GM12878 (cell line): ENCODE measurements around the gene CALHM3. TPM values are rescaled to one million over a fixed set of nuclear protein-coding genes. Genes with fewer than 3 reads are reported as not detected.

Experiments used
- CHD2 ChIP-seq: IDR thresholded peaks from 2 replicates; pipeline ENCODE4 v1.6.1; 2011; ENCODE audit warnings: low read depth, low read length, improper control_type of control experiment, borderline replicate concordance
- CREM ChIP-seq: IDR thresholded peaks from 2 replicates; pipeline ENCODE4 v1.6.1; 2014; ENCODE audit warnings: antibody characterized with exemption, low read depth
- EED ChIP-seq: sonication (generic); IDR thresholded peaks from 2 replicates; pipeline ENCODE4 v1.6.1; 2016; ENCODE audit warnings: antibody characterized with exemption, low read depth
- EGR1 ChIP-seq, 2 experiments: IDR thresholded peaks; 1 replicate in 1 of 2; 2 replicates in 1 of 2; pipeline ENCODE4 v1.6.1; 2011 to 2012; ENCODE audit warnings: low read depth in 2 of 2, low read length in 2 of 2, borderline replicate concordance in 1 of 2, mild to moderate bottlenecking in 1 of 2, moderate library complexity in 1 of 2
- FOS ChIP-seq: IDR thresholded peaks from 3 replicates; pipeline ENCODE4 v1.6.1; 2011; ENCODE audit warnings: borderline replicate concordance; ENCODE audit not compliant: insufficient read length; ENCODE audit errors: extremely low read depth
- FOXK2 ChIP-seq: fragments of 450-650 bp; IDR thresholded peaks from 2 replicates; pipeline ENCODE4 v1.6.1; 2017; ENCODE audit warnings: mild to moderate bottlenecking, moderate library complexity
- GABPA ChIP-seq: IDR thresholded peaks from 2 replicates; pipeline ENCODE4 v1.6.1; 2014; ENCODE audit warnings: antibody characterized with exemption, low read depth, mild to moderate bottlenecking, inconsistent platforms
- MEF2A ChIP-seq: IDR thresholded peaks from 2 replicates; pipeline ENCODE4 v1.6.1; 2011; ENCODE audit warnings: low read depth, mild to moderate bottlenecking, low read length, moderate library complexity; ENCODE audit not compliant: insufficient read depth
- MTA3 ChIP-seq: IDR thresholded peaks from 2 replicates; pipeline ENCODE4 v1.6.1; 2012; ENCODE audit warnings: low read length, inconsistent platforms, borderline replicate concordance
- MXI1 ChIP-seq: fragments of 150-350 bp; IDR thresholded peaks from 2 replicates; pipeline ENCODE4 v1.6.1; 2011; ENCODE audit warnings: low read depth, mild to moderate bottlenecking, inconsistent platforms, low read length, improper control_type of control experiment
- NFIC ChIP-seq: IDR thresholded peaks from 2 replicates; pipeline ENCODE4 v1.6.1; 2012; ENCODE audit warnings: low read depth, mild to moderate bottlenecking, inconsistent platforms, low read length, moderate library complexity
- POLR2A ChIP-seq: IDR thresholded peaks from 2 replicates; pipeline ENCODE4 v1.6.1; 2011; ENCODE audit warnings: low read depth, mild to moderate bottlenecking, low read length
- POLR2AphosphoS5 ChIP-seq: IDR thresholded peaks from 2 replicates; pipeline ENCODE4 v1.6.1; 2011; ENCODE audit warnings: mild to moderate bottlenecking, low read length, inconsistent platforms
- SIN3A ChIP-seq: IDR thresholded peaks from 2 replicates; pipeline ENCODE4 v1.6.1; 2012; ENCODE audit warnings: low read depth, low read length, improper control_type of control experiment
- SP1 ChIP-seq: IDR thresholded peaks from one replicate; pipeline ENCODE4 v1.6.1; 2011; ENCODE audit warnings: low read depth, low read length
- SREBF1 ChIP-seq: IDR thresholded peaks from 2 replicates; pipeline ENCODE4 v1.6.1; 2012; ENCODE audit warnings: mild to moderate bottlenecking, low read length
- polyA plus RNA-seq, 11 experiments: library from polyadenylated mRNA; depleted of rRNA in 4 of 11; unstranded in 6 of 11; stranded (reverse) in 5 of 11; fragments of >200 nt; fragmentation: Nextera tagmentation in 4 of 11; fragmentation: Illumina TruSeq in 1 of 11; extraction: Ambion mirVana in 4 of 11; extraction: Trizol in 1 of 11; gene quantifications; 1 replicate in 1 of 11; 2 replicates in 10 of 11; pipeline versions ENCODE4 v1.2.1 to v1.2.3, GENCODE V29; 2011 to 2016; ENCODE audit warnings: inconsistent platforms in 2 of 11, missing spikeins in 2 of 11, low read depth in 1 of 11
- total RNA-seq, 4 experiments: library from RNA; depleted of rRNA in 3 of 4; stranded (reverse); fragments of >200 nt in 3 of 4; fragmentation: Illumina TruSeq in 1 of 4; extraction: Trizol in 1 of 4; gene quantifications; 2 replicates each; pipeline versions ENCODE4 v1.2.1 to v1.2.3, GENCODE V29; 2013 to 2021
- TF ChIP-seq, protein P1 (sequence below): fragments of 450-650 bp; IDR thresholded peaks from 2 replicates; pipeline ENCODE4 v1.6.1; 2017; ENCODE audit warnings: mild to moderate bottlenecking, moderate library complexity
- TF ChIP-seq, protein P2 (sequence below): fragments of 450-650 bp; IDR thresholded peaks from 2 replicates; pipeline ENCODE4 v1.6.1; 2017; ENCODE audit warnings: low read depth, mild to moderate bottlenecking, moderate library complexity
- TF ChIP-seq, protein P3 (sequence below): IDR thresholded peaks from 2 replicates; pipeline ENCODE4 v1.6.1; 2011; ENCODE audit warnings: borderline replicate concordance, low read depth, mild to moderate bottlenecking, moderate library complexity, low read length; ENCODE audit not compliant: insufficient read depth, poor library complexity, severe bottlenecking

The CALHM3 gene
- total and polyA plus RNA-seq, 10 of the 15 experiments (the other 5 are each of a cell fraction or from before 2014, with no cell fraction given), result 0.03 to 0.42 (median 0.11) TPM; not detected in 5

DNA sequence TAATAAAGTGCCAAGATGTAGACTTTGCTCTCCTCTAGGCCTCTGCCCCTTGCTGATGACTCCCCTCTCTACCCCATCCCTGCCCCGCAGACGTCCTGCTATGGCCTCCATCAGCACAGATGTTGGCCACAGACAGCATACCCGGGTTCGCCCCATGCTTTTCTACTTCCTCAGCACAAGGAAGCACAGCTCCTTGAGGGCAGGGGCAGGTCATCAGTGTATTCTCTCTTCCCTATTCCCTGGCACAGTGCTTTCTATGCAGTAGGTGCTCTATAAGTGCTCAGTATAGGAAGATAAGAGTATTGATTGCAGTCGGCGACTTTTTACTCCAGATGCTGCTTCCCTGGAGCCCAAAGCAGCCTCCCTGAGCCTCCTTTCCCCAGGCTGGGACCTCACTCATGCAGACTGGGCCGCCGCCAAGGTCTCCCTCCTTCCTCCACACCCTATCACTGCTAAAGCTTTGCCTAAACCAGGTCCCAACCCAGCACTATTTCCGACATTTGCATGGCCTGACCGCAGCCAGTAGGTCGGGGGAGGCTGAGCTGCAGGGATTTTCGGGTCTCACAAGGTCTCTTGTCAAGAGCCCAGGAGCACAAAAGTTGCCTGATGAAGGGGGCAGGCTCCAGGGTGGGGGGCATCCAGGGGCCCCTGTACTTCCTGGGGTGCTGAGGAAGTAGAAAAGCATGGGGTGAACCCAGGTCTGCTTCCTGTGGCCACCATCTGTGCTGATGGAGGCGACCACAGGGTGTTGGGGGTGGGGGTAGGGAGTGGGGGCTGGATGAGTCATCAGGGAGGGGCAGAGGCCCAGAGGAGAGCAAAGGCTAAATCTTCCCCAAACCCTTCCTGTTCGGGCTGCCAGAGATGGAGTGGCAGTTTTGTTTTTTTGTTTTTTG, 8.0 kb downstream of the CALHM3 start (continued):
- TF ChIP-seq POLR2A, result peak; percentile 82
- TF ChIP-seq GABPA, result peak; percentile 85
- no peak; the same call in none of the 2 replicates for TF ChIP-seq POLR2AphosphoS5
- no peak for TF ChIP-seq FOXK2
- peak in 1 of 2 experiments; percentile 74; a peak in 2 of 3 replicates for TF ChIP-seq EGR1 (IDR thresholded peaks at IDR 0.05; ENCODE audit: borderline replicate concordance in 1 of 2, low read depth in 2 of 2, low read length in 2 of 2)
- peak; percentile 56; the same call in 1 of the 2 replicates for TF ChIP-seq CREM
- peak; percentile 89 for TF ChIP-seq NFIC
- TF ChIP-seq SIN3A, result no peak
- TF ChIP-seq, protein P1, sequence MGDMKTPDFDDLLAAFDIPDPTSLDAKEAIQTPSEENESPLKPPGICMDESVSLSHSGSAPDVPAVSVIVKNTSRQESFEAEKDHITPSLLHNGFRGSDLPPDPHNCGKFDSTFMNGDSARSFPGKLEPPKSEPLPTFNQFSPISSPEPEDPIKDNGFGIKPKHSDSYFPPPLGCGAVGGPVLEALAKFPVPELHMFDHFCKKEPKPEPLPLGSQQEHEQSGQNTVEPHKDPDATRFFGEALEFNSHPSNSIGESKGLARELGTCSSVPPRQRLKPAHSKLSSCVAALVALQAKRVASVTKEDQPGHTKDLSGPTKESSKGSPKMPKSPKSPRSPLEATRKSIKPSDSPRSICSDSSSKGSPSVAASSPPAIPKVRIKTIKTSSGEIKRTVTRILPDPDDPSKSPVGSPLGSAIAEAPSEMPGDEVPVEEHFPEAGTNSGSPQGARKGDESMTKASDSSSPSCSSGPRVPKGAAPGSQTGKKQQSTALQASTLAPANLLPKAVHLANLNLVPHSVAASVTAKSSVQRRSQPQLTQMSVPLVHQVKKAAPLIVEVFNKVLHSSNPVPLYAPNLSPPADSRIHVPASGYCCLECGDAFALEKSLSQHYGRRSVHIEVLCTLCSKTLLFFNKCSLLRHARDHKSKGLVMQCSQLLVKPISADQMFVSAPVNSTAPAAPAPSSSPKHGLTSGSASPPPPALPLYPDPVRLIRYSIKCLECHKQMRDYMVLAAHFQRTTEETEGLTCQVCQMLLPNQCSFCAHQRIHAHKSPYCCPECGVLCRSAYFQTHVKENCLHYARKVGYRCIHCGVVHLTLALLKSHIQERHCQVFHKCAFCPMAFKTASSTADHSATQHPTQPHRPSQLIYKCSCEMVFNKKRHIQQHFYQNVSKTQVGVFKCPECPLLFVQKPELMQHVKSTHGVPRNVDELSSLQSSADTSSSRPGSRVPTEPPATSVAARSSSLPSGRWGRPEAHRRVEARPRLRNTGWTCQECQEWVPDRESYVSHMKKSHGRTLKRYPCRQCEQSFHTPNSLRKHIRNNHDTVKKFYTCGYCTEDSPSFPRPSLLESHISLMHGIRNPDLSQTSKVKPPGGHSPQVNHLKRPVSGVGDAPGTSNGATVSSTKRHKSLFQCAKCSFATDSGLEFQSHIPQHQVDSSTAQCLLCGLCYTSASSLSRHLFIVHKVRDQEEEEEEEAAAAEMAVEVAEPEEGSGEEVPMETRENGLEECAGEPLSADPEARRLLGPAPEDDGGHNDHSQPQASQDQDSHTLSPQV, result no peak
- TF ChIP-seq MXI1, result 0 out of 2 replicates have a peak, but pooled peaks have one; percentile 2
- TF ChIP-seq MEF2A, result peak; percentile 69; the same call in 1 of the 2 replicates
- TF ChIP-seq EED, result peak; percentile 89
- no peak for TF ChIP-seq FOS
- TF ChIP-seq SP1, result peak; percentile 61
- TF ChIP-seq, protein P2, sequence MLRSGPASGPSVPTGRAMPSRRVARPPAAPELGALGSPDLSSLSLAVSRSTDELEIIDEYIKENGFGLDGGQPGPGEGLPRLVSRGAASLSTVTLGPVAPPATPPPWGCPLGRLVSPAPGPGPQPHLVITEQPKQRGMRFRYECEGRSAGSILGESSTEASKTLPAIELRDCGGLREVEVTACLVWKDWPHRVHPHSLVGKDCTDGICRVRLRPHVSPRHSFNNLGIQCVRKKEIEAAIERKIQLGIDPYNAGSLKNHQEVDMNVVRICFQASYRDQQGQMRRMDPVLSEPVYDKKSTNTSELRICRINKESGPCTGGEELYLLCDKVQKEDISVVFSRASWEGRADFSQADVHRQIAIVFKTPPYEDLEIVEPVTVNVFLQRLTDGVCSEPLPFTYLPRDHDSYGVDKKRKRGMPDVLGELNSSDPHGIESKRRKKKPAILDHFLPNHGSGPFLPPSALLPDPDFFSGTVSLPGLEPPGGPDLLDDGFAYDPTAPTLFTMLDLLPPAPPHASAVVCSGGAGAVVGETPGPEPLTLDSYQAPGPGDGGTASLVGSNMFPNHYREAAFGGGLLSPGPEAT, result peak; percentile 71
- TF ChIP-seq CHD2, result peak; percentile 54; the same call in 1 of the 2 replicates
- no peak; the same call in 1 of the 2 replicates for TF ChIP-seq MTA3
- TF ChIP-seq, protein P3, sequence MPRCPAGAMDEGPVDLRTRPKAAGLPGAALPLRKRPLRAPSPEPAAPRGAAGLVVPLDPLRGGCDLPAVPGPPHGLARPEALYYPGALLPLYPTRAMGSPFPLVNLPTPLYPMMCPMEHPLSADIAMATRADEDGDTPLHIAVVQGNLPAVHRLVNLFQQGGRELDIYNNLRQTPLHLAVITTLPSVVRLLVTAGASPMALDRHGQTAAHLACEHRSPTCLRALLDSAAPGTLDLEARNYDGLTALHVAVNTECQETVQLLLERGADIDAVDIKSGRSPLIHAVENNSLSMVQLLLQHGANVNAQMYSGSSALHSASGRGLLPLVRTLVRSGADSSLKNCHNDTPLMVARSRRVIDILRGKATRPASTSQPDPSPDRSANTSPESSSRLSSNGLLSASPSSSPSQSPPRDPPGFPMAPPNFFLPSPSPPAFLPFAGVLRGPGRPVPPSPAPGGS, result peak; percentile 75
- TF ChIP-seq SREBF1, result no peak
- TF ChIP-seq, all 136 proteins: peak for 55
